ENCODE results near the gene MMP8. TPM values are rescaled to one million over a fixed set of nuclear protein-coding genes. Genes with fewer than 3 reads are reported as not detected.

Gene MMP8, protein sequence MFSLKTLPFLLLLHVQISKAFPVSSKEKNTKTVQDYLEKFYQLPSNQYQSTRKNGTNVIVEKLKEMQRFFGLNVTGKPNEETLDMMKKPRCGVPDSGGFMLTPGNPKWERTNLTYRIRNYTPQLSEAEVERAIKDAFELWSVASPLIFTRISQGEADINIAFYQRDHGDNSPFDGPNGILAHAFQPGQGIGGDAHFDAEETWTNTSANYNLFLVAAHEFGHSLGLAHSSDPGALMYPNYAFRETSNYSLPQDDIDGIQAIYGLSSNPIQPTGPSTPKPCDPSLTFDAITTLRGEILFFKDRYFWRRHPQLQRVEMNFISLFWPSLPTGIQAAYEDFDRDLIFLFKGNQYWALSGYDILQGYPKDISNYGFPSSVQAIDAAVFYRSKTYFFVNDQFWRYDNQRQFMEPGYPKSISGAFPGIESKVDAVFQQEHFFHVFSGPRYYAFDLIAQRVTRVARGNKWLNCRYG
- under 1 TPM in 3 of 4 donors, not detected in 1; 0.13 to 0.46 (median 0.24) TPM for total RNA-seq

DNA sequence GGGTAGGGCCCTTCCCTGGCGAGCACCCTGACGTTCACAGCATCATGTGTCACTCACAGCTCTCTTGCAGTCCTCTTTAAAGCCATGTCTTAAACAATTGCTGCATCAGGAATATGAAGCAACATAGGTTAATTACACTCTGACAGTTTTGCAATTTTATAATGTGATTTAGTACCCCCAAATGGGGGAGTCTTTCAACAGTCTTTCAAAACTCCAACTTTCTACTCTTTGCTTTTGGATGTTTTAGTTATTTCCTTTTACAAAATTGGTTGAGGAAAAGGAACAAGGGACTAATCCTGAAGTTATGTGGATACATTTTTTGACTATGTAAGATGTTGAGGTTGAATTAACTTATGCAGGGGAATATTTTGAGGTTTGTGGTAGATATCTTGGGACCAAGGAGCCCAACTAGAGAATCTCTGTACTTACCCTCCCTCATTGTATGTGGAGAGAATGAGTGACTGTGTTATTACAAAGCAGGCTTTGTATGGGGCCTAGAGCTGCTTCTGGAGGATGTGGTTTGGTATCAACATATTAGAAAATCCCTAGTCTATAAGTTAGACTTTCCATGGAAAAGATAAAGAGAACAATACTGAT lies at the start of gene MMP8:
MMP8 (minus strand) TSS at position 51 of the 597 bp plus-strand sequence. CDS start 99 bp downstream, outside the sequence.
- intact Hi-C loops (cut with DNase I; ENCODE audit: low total_unique reads) = no loop called here
- in situ Hi-C loops (cut with MboI; ENCODE audit: low sequenced_read_pairs in 4 of 4) = loop anchor here in 1 of 4 donors (25.0 kb wide), 1 partner anchor 212 kb away; no protein-coding TSS in a partner anchor
- H3K27ac ChIP-seq = no peak within 1 kb of the TSS
- H3K27me3 ChIP-seq = no peaks in the 10 kb centered on the region
- TF ChIP-seq, protein P1, sequence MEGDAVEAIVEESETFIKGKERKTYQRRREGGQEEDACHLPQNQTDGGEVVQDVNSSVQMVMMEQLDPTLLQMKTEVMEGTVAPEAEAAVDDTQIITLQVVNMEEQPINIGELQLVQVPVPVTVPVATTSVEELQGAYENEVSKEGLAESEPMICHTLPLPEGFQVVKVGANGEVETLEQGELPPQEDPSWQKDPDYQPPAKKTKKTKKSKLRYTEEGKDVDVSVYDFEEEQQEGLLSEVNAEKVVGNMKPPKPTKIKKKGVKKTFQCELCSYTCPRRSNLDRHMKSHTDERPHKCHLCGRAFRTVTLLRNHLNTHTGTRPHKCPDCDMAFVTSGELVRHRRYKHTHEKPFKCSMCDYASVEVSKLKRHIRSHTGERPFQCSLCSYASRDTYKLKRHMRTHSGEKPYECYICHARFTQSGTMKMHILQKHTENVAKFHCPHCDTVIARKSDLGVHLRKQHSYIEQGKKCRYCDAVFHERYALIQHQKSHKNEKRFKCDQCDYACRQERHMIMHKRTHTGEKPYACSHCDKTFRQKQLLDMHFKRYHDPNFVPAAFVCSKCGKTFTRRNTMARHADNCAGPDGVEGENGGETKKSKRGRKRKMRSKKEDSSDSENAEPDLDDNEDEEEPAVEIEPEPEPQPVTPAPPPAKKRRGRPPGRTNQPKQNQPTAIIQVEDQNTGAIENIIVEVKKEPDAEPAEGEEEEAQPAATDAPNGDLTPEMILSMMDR (IDR thresholded peaks at IDR 0.05 in 4 of 5, conservative IDR thresholded peaks at IDR 0.05 in 1 of 5) = no peak
- TF ChIP-seq POLR2A (IDR thresholded peaks at IDR 0.05) = no peak
- no peak for ATAC-seq
- H3K36me3 ChIP-seq = no peaks in the 10 kb centered on the region
- H3K4me1 ChIP-seq = no peaks in the 10 kb centered on the region
- no peaks in the 10 kb centered on the region for H3K9me3 ChIP-seq
- H3K4me3 ChIP-seq = no peak within 1 kb of the TSS
- DNase-seq = no peak

DNA sequence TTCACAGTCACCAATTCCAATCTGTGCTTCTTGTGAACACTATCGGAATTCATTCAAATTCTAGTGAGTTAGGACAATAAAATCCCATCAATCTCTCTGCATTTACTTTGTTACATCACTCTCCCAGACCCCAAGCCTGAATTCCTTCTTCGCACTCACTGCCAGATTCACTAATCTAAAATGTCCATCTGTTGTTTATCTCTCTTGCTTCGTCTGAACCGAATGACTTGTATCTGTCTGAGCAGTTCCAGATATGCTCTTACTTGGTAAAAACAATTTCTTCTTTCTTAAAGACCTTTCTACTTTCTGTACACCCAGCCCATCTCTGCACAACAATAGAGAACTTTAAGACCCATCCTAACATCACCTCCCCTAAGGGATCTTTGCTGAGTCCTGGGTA lies 48.6 kb upstream of the MMP8 start:
- H3K36me3 ChIP-seq = no peaks in the 10 kb centered on the region
- H3K9me3 ChIP-seq = no peaks in the 10 kb centered on the region
- intact Hi-C loops (cut with DNase I; ENCODE audit: low total_unique reads) = no loop called here
- no peak overlapping the region for H3K27ac ChIP-seq
- H3K27me3 ChIP-seq = no peaks in the 10 kb centered on the region
- no peak for ATAC-seq
- in situ Hi-C loops (cut with MboI; ENCODE audit: low sequenced_read_pairs in 4 of 4) = no loop called here
- DNase-seq = no peak
- no peaks in the 10 kb centered on the region for H3K4me1 ChIP-seq
- TF ChIP-seq, protein P1 (IDR thresholded peaks at IDR 0.05 in 4 of 5, conservative IDR thresholded peaks at IDR 0.05 in 1 of 5) = no peak
- no peak for TF ChIP-seq POLR2A (IDR thresholded peaks at IDR 0.05)
- no peak overlapping the region for H3K4me3 ChIP-seq

DNA sequence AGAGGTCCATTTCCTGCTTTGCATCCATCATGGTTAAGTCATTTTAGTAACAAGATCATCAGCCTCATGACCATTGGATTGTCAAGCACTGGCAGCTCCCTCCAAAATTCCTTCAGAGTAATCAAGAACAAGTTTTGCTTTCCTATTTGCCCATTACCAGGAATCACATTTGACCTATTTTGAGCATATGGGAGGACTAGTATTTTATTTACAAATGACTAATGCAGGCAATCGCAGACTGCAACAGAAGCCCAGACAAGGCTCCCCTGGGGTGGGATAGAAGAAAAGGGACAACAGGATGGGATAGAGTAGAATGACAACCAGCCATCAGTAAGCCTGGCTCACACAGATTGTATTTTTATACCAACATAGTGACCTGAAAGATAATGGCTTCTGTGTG lies 46.6 kb upstream of the MMP8 start:
- H3K4me3 ChIP-seq = no peak overlapping the region
- TF ChIP-seq, protein P1 (IDR thresholded peaks at IDR 0.05 in 4 of 5, conservative IDR thresholded peaks at IDR 0.05 in 1 of 5) = no peak
- no peak for TF ChIP-seq POLR2A (IDR thresholded peaks at IDR 0.05)
- no peaks in the 10 kb centered on the region for H3K36me3 ChIP-seq
- ATAC-seq (no peak), DNase-seq (no peak)
- intact Hi-C loops (cut with DNase I; ENCODE audit: low total_unique reads) (no loop called here), in situ Hi-C loops (cut with MboI; ENCODE audit: low sequenced_read_pairs in 4 of 4) (no loop called here)
- no peaks in the 10 kb centered on the region for H3K9me3 ChIP-seq
- H3K27me3 ChIP-seq = no peaks in the 10 kb centered on the region
- H3K4me1 ChIP-seq = no peaks in the 10 kb centered on the region
- no peak overlapping the region for H3K27ac ChIP-seq

DNA sequence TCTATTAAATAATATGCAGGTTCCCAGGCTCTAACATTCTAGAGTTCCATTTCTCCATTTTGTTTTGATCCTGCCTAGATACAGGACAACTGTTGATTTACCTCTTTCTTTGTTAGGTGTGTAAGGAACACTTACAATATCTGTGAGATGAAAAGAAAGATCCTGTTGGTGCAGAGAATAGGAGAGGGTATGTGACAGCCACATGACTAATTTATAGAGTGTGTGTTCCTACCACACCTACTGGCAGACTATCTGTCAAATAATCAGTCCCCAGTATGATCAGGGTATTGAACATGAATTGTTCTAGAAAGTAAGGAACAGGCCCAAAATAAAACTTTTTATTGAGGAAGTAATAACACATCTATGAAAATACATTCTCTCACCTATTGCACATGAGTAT lies 45.4 kb upstream of the MMP8 start:
- no peak for DNase-seq
- Histone ChIP-seq H3K36me3 (no peaks in the 10 kb centered on the region), H3K4me1 (no peaks in the 10 kb centered on the region), H3K27me3 (no peaks in the 10 kb centered on the region), H3K4me3 (no peak overlapping the region), H3K27ac (no peak overlapping the region), H3K9me3 (no peaks in the 10 kb centered on the region)
- in situ Hi-C loops (cut with MboI; ENCODE audit: low sequenced_read_pairs in 4 of 4) = no loop called here
- intact Hi-C loops (cut with DNase I; ENCODE audit: low total_unique reads) = no loop called here
- no peak for TF ChIP-seq POLR2A (IDR thresholded peaks at IDR 0.05)
- TF ChIP-seq, protein P1 (IDR thresholded peaks at IDR 0.05 in 4 of 5, conservative IDR thresholded peaks at IDR 0.05 in 1 of 5) = no peak
- no peak for ATAC-seq

Data from gastrocnemius medialis (tissue), 4 donors.